NCI-H510A treated with DMSO at 0.1 percent for 48 hours (cell line): ENCODE data around the gene FLOT1.

ENCODE experiments used
- DNase-seq: peaks from one replicate; lab custom pipeline; 2025; lab: John Stamatoyannopoulos, UW

FLOT1 gene

DNA sequence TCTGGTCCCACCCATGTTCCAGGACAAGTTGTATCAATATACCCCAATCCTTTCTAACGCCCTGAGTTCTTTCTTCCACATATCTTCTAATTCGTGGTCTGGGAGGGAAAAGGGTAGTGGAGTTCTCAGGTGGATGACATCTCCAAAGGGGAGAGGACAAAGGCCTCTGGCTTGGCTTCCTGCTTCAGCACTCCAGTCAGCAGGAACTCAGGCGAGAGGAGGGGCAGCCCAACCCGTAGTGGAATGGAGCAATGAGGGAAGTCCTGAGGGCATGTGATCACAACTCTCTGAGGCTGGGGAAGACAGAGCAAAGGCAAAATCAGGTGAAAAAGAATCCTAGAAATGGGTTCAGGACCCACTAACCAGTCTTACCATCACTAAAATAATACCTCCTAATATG, 42.1 kb downstream of the FLOT1 start:
- no peak for DNase-seq

DNA sequence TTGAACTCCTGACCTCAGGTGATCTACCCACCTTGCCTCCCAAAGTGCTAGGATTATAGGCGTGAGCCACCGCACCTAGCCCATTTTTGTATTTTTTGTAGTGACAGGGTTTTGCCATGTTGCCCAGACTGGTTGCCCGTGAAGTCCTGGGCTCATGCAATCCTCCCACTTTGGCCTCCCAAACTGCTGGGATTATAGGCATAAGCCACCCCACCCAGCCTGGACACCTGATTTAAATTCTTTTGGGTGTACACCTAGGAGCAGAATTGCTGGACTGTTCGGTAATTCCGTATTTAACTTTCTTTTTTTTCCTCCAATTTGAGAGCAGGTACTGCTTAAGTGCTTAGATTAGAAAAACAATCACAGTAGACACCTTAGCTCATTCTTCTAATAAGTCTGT, 46.1 kb downstream of the FLOT1 start:
- DNase-seq: no peak

DNA sequence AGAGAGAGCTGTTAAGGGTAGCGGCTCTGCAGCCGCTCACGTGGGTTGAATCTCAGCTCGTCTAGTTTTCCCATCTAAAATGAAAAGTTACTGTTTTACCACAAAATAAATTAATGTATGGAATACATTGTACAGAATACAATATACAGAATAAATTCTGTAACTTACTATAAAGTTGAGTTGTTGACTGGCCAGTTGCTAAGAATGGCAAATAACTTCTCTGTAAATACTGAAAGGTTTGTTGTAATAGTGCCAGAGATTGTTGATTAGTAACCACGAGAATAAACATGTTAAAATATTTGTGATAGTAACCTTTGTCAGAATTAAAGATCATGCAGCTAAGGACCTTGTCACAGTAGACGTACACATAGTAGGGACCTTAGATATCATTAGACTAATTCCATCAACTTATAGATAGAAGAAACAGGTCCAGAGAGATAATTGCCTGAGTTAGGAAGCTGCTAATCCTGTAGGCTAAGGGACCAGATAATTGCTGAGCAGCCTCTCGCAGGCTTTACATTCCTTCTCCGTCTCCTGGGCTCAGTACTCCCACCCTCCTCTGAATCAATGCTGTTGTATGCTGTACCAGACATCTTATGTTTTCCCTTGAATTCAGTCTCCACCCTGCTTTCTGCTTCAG, 51.2 kb downstream of the FLOT1 start:
- DNase-seq: no peak

- DNase-seq: peak; percentile 87
Measured at GRCh38 chr6:30690403-30691207, 51.9 kb downstream of the FLOT1 start, which contains the start of gene NRM. Gene NRM, minus strand, starts transcription at chr6:30690984. Its CDS starts 10 bp downstream, at chr6:30690974.

DNA sequence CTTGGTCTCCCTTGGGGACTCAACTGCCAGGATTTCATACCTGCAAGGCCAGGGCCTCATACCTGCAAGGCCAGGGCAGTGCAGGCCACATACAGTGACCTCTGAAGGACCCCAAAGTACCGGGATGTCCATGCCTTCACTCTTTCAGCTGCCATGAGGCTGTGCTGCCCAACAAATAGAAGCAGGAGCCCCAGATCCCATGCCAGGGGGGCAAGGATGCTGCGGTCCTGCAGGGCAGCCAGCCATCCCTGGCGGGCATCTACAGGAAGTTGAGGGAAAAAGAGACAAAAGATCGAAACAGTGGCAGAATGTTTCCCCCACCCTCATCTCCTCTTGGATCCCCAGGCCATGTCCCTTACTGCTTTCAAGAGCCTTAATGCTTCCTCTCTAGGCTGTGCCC, 52.5 kb downstream of the FLOT1 start:
- DNase-seq: no peak

DNA sequence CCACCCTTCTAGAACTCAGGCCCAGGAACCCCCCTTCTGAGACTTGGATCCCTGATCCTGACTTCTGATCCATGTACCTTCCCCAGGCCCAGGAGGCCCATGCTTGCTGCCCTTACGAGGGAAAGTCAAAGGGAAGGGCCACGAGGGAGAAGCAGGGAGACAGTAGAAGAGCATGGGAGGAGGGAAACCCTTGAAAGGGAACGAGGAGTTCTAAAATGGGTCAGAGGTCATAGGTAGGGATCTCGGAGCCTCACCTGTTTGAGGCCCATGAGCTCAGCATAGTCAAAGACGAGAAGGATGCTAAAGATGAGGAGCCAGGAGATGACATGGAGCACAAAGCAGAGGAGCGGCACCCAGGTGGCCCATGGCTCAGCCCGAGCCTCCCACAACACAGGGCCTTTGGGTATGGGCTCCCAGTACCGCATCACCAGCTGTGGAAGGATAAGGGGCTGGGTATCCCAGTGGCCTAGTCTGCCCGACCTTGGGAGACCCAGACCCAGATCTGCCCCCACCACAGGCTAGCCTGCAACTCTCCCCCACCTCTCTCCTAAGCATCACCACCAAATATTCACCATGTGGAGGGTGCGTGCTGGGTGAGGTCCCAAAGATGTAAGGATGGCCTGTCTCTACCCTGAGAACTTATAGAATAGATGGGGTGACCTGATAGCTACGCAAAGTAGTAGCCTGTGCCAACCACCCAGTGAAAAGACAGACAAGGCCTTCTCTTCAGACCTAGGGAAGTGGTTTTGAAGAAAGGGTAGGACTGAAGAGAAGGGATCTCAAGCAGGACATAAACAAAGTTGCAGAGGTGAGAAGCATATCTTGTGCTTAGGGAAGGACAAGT, 53.2 kb downstream of the FLOT1 start:
- no peak for DNase-seq

GRCh38 chr6:30688569-30688968, 53.9 kb downstream of the FLOT1 start:
- DNase-seq: no peak

DNA sequence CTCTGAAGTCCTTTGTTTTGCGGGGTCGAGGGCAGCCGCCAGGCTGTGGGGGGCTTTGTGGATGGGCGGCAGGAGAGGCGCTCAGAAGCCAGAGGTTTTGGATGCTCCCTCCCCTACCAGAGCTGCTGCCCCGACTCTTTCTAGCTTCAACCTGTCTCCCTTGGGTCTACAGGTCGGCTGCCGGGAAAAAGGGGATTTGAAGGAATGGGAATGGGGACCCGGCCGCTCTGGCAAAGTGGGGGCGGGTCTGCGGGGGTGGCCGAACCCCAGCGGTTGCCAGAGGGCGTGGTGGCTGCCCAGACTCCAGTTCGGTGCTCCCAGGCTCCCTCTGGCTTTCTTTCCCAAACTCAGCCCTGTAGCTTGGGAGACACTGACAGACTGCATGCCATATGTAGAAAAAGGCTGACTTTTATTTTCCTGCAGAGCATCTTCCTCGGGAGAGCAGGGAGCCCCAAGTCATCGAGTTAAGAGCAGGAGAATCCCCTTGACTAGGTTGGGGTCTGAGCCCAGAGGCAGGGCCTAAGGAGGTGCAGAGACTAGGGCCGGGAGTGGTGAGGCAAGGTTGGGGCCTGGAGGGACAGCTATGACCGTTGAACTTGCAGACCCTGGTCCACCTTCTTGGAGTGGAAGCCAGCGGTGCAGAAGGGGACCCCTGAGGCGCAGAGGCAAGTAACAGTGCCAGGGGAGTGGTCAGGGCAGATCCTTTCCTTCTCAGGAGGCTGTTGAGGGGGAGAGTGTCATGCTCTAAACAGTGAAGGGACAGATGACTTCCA, 54.6 kb downstream of the FLOT1 start:
- DNase-seq: peak; percentile 7

- peak; percentile 77 for DNase-seq
Measured at GRCh38 chr6:30686908-30687658, 55.4 kb downstream of the FLOT1 start.

DNA sequence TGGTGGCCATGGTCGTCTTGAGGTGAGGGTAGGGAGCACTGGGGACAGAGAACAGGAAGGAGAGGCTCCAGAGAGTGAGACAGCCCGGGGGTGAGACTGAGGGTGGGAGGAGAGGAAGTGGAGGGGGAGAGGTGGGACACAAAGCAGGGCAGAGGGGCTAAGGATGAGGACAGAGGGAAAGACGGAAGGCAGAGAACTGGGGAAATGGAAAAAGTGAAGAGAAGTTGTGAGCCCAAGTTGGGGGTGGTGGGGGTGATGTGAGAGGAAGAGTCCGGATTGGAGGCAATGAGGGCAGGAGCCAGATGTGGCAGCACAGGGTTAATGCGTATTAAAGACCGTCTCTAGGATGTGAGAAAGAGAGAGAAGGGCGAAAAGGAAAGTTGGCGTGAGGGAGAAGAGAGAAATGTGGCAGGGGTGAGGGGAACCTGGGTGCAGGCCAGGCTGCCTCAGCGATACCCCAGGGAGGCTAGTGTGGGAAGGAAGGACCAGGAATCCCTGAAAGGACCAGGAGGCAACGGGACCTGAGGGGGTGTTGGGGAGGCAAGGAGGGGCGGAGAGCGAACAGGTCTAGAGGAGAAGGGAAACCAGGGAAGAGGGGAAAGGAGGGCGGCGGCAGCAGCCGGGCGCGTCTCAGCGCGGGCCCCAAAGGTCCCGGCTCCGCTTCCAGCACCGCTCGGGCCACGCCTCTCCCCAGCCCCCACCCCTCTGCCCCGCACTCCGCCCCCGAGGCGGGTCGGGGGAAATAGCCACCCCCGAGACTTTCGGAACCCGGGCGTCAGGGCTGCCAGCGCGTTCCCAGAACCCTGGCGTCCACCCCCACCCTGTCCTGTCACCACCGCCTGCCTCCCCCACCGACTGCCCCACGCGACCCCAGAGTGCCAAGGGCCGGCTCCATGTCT, 56.2 kb downstream of the FLOT1 start, which contains the start of gene PPP1R18:
PPP1R18 (minus strand) TSS at position 637 of the 899 bp plus-strand sequence; CDS start at position 10, 627 bp downstream.
- DNase-seq: peak; percentile 55

DNA sequence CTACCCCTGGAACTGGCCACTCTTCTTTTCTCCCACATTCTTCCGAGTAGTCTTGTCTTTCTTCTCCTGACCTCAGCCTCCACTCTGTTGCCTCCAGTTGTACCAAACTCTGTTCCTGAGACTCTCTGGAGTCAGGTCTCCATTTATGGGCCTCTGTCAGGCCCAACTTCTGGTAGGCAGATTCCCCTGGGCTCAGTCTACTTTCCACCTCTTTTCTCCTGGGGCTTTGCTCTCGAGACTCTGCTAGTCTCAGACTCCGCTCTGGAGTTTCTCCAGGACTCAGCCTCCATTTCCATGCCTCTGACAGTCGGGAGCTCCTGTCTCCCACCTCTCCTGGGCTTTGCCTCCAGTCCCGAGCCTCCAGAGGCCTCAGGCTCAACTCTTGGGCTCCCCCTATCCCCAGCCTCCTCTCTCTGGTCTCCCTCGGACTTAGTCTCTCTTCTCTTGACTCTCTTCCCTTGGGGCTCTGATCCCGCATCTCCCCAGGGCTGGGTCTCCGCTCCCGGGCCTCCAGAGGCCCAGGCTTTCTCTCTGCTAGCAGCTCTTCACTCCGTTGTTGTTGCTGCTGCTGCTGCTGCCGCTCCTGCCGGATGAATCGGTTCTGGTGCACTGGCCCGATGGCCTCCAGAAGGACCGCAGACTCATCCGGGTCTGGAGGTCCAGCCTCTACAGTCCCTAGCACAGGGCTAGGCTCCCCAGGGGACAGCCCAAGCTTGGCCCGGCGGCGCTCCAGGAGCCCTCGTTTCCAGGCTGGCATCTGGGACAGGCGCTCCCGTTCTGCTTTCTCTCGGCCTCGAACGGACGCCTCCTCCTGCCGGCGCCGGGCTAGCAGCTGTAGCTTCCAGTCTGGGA, 57.1 kb downstream of the FLOT1 start:
- DNase-seq: no peak

DNA sequence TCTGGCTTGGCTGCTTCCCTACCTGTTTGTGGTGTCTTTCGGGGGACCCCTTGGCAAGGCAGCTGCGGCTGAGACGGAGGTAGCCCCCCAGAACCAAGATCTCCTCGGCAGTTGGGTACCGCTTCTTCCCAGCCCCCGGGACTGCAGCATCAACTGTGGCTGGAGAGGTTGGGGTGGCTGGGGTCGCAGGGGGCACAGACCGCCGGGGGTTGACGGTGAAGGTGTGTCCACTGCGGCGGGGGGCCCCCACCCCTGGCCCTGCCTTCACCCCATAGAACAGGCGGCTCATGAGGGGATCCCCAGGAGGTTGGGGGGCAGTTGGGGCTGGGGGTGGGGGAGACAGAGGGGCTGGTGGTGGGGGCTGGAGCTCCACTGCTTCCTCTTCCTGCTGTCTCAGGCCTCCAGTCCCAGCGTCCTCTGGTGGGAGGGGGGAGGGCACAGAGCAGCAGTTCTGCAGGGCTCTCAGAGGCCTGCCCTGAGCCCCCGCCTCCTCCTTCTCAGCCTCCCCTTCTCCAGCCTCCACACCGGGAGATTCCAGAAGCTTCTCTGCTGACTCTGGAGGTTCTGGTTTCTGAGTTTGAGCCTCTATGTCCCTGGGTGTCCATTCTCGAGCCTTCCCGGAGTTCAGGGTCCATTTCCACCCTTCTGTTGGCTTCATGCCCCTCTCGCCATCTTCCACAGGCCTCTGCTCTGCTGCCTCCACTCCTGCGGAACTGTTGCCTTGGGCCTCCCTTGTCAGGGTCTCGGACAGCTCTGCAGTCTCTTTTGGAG, 57.9 kb downstream of the FLOT1 start:
- no peak for DNase-seq

DNA sequence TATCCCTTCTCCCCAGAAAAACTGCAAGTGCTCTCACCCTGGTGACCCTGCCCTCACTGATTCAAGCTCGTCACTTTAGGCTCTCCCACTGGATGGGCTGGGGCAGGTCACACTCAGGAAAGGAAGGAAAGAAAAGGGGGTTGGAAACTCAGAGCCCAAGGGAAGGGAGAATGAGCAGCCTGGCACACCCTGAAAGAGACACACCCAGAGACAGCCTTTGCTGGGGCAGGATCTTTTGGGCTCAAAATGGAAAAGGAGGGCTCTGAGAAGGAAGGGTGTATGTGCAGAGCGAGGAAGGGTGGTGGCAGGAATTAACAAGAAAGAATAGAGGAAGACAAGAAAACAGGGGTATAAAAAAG, 58.5 kb downstream of the FLOT1 start:
- DNase-seq: no peak

- no peak for DNase-seq
Measured at GRCh38 chr6:30683183-30683979, 59.1 kb downstream of the FLOT1 start.

DNA sequence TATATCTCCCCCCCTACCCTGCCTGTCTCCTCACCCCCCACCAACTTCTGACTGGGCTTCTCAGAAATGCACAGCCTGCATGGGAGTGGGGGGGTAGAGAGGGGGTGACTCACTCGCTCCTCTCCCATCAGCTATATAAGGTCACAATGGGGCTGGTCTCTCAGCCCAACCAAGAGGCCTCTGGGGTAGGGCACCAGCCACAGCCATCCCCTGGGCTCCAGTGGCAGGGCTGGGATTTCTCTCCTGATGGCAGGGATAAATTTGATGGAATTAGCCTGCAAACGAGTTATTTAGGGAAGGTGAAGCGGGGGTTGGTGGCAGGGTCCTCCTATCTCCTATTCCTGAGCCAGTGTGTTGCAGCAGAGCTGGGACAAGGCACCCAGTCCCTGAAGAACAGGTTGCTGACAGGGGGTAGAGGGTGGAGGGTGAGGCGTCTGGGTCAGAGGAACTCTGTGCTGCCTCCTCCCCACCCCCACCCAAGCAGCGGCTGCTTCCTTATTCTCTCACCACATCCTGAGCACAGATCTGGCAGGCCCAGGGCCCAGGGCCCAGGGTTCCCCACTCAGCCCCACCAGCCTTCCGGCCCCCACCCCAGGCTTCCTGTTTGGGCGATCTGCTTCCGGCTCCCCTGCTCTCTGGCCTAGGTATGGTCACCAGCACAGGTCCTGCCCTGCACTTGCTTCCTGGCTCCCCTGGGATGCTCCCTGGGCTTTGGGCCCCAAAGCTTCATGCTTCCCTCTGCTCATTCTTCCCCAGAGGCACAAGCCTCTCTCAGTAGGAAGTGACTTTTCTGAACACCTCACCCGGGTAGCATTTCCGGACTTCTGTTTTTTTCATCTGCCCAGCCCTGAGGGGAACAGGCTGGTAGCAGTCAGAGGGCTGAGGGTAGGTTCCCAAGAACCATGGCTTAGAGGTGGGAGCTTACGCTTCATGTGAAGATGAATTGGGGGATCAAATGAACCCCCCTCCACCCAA, 60.1 kb downstream of the FLOT1 start:
- no peak for DNase-seq

DNA sequence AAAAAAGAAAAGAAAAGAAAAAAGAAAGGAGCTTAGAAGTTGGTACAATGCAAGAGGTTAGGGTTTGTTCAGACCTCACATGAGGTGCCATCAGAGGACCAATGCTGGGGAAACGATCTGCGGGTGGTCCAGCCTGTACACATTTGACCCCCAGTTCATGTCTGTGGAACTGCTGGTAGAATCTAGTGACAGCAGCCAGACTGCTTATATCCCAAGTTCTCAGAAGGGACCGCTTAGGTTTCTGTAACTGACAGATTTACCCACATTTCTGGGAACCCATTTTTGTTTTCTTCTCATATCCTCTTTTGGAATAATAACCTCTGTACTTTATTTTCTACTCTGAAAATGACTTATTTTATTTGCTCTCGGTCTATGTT, 60.7 kb downstream of the FLOT1 start:
- DNase-seq: no peak
